HEK293 (cell line): ENCODE data around the gene CAPN12.
A peak's percentile ranks its signal among the peaks of the same experiment; 100 is the strongest.
"Not testable (repeated sequence)": the region's sequence is repeated elsewhere in the genome, so short reads cannot be mapped to it uniquely, and the experiment has no call there.

Experiments
- CTCF ChIA-PET: fragments of 350-600 bp; formaldehyde crosslinking; extraction: SDS; loops from one replicate; lab custom pipeline; 2021; ENCODE audit warnings: antibody characterized with exemption; lab: Yijun Ruan, JAX
- POLR2A ChIA-PET: fragments of 300-600 bp; formaldehyde crosslinking; extraction: SDS; loops from one replicate; lab custom pipeline; 2020; ENCODE audit warnings: antibody characterized with exemption, inconsistent platforms; lab: Yijun Ruan, JAX
- H3K27ac ChIP-seq: fragments of 200-500 bp; sonication (Bioruptor generic); 2 replicates; pipeline ENCODE4 v1.5.1; 2014; ENCODE audit warnings: low read depth, low read length, control low read depth, inconsistent platforms; ENCODE audit errors: extremely low read depth
- H3K36me3 ChIP-seq, 2 experiments: fragments of 200-500 bp in 1 of 2; sonication (Bioruptor generic) in 1 of 2; 1 replicate in 1 of 2; 2 replicates in 1 of 2; pipeline ENCODE4 v1.5.1; 2014 to 2017; ENCODE audit warnings: inconsistent platforms in 2 of 2, low read length in 2 of 2; ENCODE audit not compliant: control insufficient read depth in 2 of 2, insufficient read depth in 1 of 2
- H3K4me1 ChIP-seq: fragments of 200-500 bp; sonication (Bioruptor generic); 2 replicates; pipeline ENCODE4 v1.5.1; 2014; ENCODE audit warnings: mild to moderate bottlenecking, low read length, inconsistent platforms; ENCODE audit not compliant: control insufficient read depth, insufficient read depth
- H3K4me3 ChIP-seq: 2 replicates; pipeline ENCODE4 v1.5.1; 2011; ENCODE audit warnings: low read depth, mild to moderate bottlenecking, control low read depth, low read length, moderate library complexity
- H3K9me3 ChIP-seq: fragments of 200-500 bp; sonication (Bioruptor generic); 2 replicates; pipeline ENCODE4 v1.5.1; 2014; ENCODE audit warnings: low read depth, low read length, inconsistent platforms; ENCODE audit not compliant: control insufficient read depth, insufficient read depth
- FEZF1 ChIP-seq: fragments of 450-650 bp; formaldehyde crosslinking; IDR thresholded peaks from 2 replicates; pipeline ENCODE4 v1.5.1; 2016; ENCODE audit warnings: missing biosample characterization, missing genetic modification characterization
- GLIS2 ChIP-seq: fragments of 450-650 bp; formaldehyde crosslinking; IDR thresholded peaks from 2 replicates; pipeline ENCODE4 v1.5.1; 2016; ENCODE audit warnings: missing biosample characterization, missing genetic modification characterization
- KLF1 ChIP-seq: fragments of 450-650 bp; formaldehyde crosslinking; IDR thresholded peaks from 2 replicates; pipeline ENCODE4 v1.5.1; 2016; ENCODE audit warnings: missing biosample characterization, missing genetic modification characterization
- KLF8 ChIP-seq: fragments of 450-650 bp; formaldehyde crosslinking; IDR thresholded peaks from 2 replicates; pipeline ENCODE4 v1.5.1; 2016; ENCODE audit warnings: missing biosample characterization, missing genetic modification characterization
- KLF9 ChIP-seq: fragments of 450-650 bp; formaldehyde crosslinking; IDR thresholded peaks from 2 replicates; pipeline ENCODE4 v1.5.1; 2016; ENCODE audit warnings: missing biosample characterization, missing genetic modification characterization, low read depth
- ZNF138 ChIP-seq: fragments of 450-650 bp; formaldehyde crosslinking; IDR thresholded peaks from 2 replicates; pipeline ENCODE4 v1.5.1; 2016; ENCODE audit warnings: missing biosample characterization, missing genetic modification characterization, borderline replicate concordance
- ZNF24 ChIP-seq: fragments of 450-650 bp; formaldehyde crosslinking; IDR thresholded peaks from 2 replicates; pipeline ENCODE4 v1.5.1; 2016; ENCODE audit warnings: missing biosample characterization, missing genetic modification characterization
- ZNF473 ChIP-seq: fragments of 450-650 bp; formaldehyde crosslinking; IDR thresholded peaks from 2 replicates; pipeline ENCODE4 v1.5.1; 2017; ENCODE audit warnings: missing biosample characterization, missing genetic modification characterization
- ZNF600 ChIP-seq: fragments of 450-650 bp; formaldehyde crosslinking; IDR thresholded peaks from 2 replicates; pipeline ENCODE4 v1.5.1; 2016; ENCODE audit warnings: missing biosample characterization, missing genetic modification characterization
- ZNF654 ChIP-seq: fragments of 450-650 bp; formaldehyde crosslinking; IDR thresholded peaks from 2 replicates; pipeline ENCODE4 v1.5.1; 2016; ENCODE audit warnings: low read depth, missing biosample characterization, missing genetic modification characterization
- TF ChIP-seq, protein P1 (sequence below): fragments of 450-650 bp; formaldehyde crosslinking; IDR thresholded peaks from 2 replicates; pipeline ENCODE4 v1.5.1; 2016; ENCODE audit warnings: missing biosample characterization, missing genetic modification characterization
- TF ChIP-seq, protein P2 (sequence below): fragments of 450-650 bp; formaldehyde crosslinking; IDR thresholded peaks from 2 replicates; pipeline ENCODE4 v1.5.1; 2017; ENCODE audit warnings: missing biosample characterization, missing genetic modification characterization
- TF ChIP-seq, protein P3 (sequence below): fragments of 450-650 bp; formaldehyde crosslinking; IDR thresholded peaks from 2 replicates; pipeline ENCODE4 v1.5.1; 2016; ENCODE audit warnings: missing biosample characterization, missing genetic modification characterization, low read depth
- TF ChIP-seq, protein P4 (sequence below): fragments of 450-650 bp; formaldehyde crosslinking; IDR thresholded peaks from 2 replicates; pipeline ENCODE4 v1.5.1; 2016; ENCODE audit warnings: missing biosample characterization, missing genetic modification characterization, borderline replicate concordance
- TF ChIP-seq, protein P5 (sequence below): sonication (generic); formaldehyde crosslinking; IDR thresholded peaks from 2 replicates; pipeline ENCODE4 v1.8.1; 2022; ENCODE audit warnings: mild to moderate bottlenecking, moderate library complexity, missing genetic modification reagents

CAPN12 gene

DNA sequence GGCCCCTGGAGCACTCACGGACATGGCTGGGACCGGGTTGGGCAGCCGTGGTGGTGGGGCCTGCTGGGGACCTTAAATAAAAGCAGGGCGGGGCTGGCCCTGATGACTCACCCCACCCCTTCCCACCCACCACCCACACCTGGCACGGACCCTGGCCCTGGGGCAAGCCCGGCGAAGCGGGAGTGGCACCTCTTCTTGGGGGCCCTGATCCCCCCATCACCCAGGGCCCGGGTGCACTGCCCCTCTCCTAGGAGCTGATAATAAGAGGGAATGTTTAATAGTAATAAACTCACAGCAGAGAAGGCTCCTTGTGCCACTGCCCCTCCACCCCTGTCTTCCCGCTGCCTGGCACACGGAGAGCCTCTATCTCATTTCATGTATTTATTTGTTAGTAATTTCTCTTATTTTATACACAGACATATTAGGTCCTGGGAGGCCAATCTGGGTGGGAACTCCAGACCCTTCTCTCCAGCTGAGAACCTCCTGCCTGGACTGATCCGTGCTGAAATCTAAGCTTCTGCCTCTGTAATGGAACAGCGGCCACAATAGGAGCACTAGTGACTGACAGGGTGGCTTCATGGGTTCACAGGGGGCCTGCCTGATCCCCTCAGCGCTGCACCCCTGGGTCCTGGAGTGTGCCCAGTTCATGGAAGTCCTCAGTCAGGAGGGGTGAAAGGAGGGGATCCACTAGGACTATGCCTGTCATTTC is 29.3 kb upstream of the CAPN12 start, which contains the start of gene LGALS7 (continued):
- TF ChIP-seq KLF9 (tag by site-specific recombination): no peak
- TF ChIP-seq ZNF24 (tag by site-specific recombination): no peak
- TF ChIP-seq GLIS2: 0 out of 2 replicates have a peak, but pooled peaks have one; percentile 37

DNA sequence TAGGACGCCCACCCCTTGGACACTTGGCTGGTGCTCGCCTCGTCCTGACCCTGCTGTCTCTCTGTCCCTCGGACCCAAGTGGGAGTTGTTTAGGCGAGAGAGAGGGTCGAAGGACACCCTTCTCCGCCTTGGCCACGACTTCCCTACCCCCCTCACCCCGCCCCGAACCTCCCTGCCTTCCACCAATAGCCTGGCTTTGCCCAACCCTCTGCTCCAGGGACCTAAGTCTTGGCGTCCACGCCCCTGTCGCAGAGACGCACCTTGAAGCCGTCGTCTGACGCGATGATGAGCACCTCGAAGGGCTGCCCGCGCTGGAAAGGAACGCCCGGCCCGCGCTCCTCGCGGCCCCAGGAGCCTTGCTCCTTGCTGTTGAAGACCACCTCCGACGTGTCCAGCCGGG is 27.3 kb upstream of the CAPN12 start:
- H3K4me1 ChIP-seq, POLR2A ChIA-PET, H3K36me3 ChIP-seq, H3K9me3 ChIP-seq, H3K27ac ChIP-seq, CTCF ChIA-PET, H3K4me3 ChIP-seq: not testable (repeated sequence)

DNA sequence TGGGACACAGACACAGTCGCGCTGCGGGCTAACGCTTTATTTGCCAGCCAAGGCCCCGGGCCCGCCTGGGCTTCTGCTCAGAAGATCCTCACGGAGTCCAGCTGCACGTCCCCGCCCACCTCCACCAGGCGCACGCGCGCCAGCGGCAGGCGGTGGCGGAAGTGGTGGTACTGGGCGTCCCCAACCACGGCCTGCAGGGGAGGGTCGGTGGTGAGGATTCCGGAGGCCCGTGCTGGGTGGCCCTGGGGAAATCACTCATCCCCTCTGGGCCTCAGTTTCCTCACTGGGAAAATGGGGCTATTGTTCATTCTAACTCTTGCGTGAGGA is 26.6 kb upstream of the CAPN12 start:
- H3K9me3 ChIP-seq, H3K27ac ChIP-seq, POLR2A ChIA-PET, CTCF ChIA-PET, H3K36me3 ChIP-seq, H3K4me1 ChIP-seq, H3K4me3 ChIP-seq: not testable (repeated sequence)

DNA sequence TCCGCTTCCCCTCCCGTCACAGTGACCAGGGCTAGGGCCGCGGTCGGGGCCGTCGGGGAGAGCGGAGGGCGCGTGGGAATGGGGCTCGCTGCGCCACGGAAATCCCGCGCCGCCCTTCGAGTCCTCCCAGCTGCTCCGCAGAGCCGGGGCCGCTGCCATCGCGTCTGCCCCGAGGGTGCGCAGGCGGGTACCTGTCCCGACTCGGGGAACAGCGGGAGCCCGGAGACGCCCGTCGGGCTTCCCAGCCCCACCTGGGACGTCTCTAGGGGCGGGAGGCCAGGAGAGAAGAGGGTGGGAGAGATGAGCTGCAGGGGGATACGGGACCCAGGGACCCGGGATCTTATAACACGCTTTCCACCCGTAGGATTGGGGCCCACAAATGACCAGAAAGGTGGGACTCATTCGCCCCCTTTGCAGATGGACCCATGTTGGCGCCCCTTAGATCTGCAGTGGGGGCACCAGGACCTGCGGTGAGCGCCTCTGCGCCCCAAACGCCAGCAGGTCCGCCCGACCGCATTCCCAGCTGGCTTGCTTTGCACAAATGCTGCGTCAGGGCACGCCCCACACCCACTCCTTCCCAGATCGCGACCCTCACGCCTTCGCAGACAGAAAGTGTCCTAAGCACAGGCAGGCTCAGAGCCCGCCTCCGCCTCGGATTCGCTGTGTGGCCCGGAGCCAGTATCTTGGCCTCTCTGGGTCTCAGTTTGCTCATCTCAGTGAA is 26.1 kb upstream of the CAPN12 start:
- POLR2A ChIA-PET: interaction anchor here (1.0 to 1.6 kb wide), 4 partner anchors 16 to 78 kb away, joined by 4 to 10 read pairs (median 8); partner anchors contain the start of gene ECH1
- CTCF ChIA-PET: interaction anchor here (0.6 to 2.0 kb wide), 23 partner anchors 8 to 196 kb away, joined by 3 to 21 read pairs (median 5); partner anchors contain the start of genes LGALS4 and LGALS7B
- not testable (repeated sequence) for H3K27ac ChIP-seq, H3K9me3 ChIP-seq, H3K4me1 ChIP-seq, H3K4me3 ChIP-seq, H3K36me3 ChIP-seq

DNA sequence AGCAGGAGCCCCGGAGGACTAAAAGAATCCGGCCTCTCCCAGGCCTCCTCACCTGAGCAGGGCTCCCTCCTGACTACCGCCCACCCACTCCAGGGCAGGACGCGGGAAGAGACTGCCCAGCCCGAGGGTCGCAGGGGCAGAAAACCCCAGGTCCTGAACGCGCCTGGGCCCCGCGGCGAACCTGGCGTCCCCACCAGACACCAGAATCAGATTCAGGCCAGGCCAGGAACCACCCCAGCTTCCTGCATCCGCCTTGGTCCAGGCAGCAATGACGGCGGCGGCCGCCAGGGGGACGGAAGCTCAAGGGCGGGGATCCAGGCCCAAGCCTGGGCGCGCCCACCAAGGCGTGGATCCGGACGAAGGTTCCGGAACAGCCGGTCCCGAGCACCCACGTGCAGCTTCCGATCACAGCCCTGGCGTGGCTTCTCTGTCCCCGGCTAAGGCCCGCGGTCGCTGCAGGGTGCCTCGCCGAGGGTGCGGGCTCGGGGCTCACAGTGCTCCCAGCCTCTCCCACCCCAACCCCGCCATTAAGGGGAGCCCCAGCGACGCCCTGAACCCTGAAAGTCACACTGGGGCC is 25.4 kb upstream of the CAPN12 start:
- peak overlapping the region; percentile 52; the same call in 1 of the 2 replicates for H3K27ac ChIP-seq
- no peaks in the 10 kb centered on the region for H3K36me3 ChIP-seq
- POLR2A ChIA-PET: interaction anchor here (1.0 to 1.6 kb wide), 4 partner anchors 17 to 79 kb away, joined by 4 to 10 read pairs (median 8); partner anchors contain the start of gene ECH1
- no peaks in the 10 kb centered on the region for H3K4me1 ChIP-seq
- CTCF ChIA-PET: interaction anchor here (0.6 to 2.0 kb wide), 35 partner anchors 8 to 1836 kb away, joined by 3 to 21 read pairs (median 4); partner anchors contain the start of genes ECH1, LGALS4 and LGALS7B
- H3K4me3 ChIP-seq: no peak overlapping the region
- H3K9me3 ChIP-seq: no peaks in the 10 kb centered on the region
- TF ChIP-seq, protein P1, sequence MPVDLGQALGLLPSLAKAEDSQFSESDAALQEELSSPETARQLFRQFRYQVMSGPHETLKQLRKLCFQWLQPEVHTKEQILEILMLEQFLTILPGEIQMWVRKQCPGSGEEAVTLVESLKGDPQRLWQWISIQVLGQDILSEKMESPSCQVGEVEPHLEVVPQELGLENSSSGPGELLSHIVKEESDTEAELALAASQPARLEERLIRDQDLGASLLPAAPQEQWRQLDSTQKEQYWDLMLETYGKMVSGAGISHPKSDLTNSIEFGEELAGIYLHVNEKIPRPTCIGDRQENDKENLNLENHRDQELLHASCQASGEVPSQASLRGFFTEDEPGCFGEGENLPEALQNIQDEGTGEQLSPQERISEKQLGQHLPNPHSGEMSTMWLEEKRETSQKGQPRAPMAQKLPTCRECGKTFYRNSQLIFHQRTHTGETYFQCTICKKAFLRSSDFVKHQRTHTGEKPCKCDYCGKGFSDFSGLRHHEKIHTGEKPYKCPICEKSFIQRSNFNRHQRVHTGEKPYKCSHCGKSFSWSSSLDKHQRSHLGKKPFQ: no peak
- TF ChIP-seq ZNF138 (tag by site-specific recombination) (no peak), KLF8 (tag by site-specific recombination) (no peak), ZNF473 (tag by site-specific recombination) (no peak), ZNF654 (tag by site-specific recombination) (no peak), FEZF1 (tag by site-specific recombination) (no peak), ZNF600 (peak; percentile 71), KLF1 (peak; percentile 61)
- TF ChIP-seq, protein P2, sequence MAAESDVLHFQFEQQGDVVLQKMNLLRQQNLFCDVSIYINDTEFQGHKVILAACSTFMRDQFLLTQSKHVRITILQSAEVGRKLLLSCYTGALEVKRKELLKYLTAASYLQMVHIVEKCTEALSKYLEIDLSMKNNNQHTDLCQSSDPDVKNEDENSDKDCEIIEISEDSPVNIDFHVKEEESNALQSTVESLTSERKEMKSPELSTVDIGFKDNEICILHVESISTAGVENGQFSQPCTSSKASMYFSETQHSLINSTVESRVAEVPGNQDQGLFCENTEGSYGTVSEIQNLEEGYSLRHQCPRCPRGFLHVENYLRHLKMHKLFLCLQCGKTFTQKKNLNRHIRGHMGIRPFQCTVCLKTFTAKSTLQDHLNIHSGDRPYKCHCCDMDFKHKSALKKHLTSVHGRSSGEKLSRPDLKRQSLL (tag by site-specific recombination): no peak
- TF ChIP-seq, protein P3, sequence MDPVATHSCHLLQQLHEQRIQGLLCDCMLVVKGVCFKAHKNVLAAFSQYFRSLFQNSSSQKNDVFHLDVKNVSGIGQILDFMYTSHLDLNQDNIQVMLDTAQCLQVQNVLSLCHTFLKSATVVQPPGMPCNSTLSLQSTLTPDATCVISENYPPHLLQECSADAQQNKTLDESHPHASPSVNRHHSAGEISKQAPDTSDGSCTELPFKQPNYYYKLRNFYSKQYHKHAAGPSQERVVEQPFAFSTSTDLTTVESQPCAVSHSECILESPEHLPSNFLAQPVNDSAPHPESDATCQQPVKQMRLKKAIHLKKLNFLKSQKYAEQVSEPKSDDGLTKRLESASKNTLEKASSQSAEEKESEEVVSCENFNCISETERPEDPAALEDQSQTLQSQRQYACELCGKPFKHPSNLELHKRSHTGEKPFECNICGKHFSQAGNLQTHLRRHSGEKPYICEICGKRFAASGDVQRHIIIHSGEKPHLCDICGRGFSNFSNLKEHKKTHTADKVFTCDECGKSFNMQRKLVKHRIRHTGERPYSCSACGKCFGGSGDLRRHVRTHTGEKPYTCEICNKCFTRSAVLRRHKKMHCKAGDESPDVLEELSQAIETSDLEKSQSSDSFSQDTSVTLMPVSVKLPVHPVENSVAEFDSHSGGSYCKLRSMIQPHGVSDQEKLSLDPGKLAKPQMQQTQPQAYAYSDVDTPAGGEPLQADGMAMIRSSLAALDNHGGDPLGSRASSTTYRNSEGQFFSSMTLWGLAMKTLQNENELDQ: no peak
- TF ChIP-seq, protein P4, sequence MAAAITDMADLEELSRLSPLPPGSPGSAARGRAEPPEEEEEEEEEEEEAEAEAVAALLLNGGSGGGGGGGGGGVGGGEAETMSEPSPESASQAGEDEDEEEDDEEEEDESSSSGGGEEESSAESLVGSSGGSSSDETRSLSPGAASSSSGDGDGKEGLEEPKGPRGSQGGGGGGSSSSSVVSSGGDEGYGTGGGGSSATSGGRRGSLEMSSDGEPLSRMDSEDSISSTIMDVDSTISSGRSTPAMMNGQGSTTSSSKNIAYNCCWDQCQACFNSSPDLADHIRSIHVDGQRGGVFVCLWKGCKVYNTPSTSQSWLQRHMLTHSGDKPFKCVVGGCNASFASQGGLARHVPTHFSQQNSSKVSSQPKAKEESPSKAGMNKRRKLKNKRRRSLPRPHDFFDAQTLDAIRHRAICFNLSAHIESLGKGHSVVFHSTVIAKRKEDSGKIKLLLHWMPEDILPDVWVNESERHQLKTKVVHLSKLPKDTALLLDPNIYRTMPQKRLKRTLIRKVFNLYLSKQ: no peak
- TF ChIP-seq, protein P5, sequence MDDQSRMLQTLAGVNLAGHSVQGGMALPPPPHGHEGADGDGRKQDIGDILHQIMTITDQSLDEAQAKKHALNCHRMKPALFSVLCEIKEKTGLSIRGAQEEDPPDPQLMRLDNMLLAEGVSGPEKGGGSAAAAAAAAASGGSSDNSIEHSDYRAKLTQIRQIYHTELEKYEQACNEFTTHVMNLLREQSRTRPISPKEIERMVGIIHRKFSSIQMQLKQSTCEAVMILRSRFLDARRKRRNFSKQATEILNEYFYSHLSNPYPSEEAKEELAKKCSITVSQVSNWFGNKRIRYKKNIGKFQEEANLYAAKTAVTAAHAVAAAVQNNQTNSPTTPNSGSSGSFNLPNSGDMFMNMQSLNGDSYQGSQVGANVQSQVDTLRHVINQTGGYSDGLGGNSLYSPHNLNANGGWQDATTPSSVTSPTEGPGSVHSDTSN (CRISPR knock-in tag): 0 out of 2 replicates have a peak, but pooled peaks have one; percentile 65
